Measurements from ENCODE around the gene ARL5B.

DNA sequence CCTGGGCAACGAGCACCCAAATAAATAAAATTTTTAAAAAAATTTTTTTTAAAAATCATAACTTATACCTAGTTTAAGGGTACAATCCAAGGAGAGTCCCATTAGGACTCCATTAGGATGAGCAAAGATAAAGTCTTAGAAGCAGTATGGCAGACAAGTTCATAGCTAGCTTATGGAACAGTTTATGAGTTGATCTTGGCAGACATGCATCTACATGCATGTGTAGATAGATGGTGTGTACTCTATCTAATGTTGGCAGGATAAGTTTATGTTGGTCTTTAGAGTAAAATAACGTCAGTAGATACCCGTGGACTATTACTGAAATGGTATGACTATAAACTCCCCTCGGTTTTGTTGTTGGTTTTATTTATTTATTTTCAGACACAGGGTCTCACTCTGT, 48.1 kb upstream of the ARL5B start:
- TF ChIP-seq TCF4 (CRISPR knock-in tag; IDR thresholded peaks at IDR 0.05; ENCODE audit: borderline replicate concordance) (no peak), ZNF70 (CRISPR knock-in tag; IDR thresholded peaks at IDR 0.05) (no peak), RARB (CRISPR knock-in tag; IDR thresholded peaks at IDR 0.05) (no peak)

Measured in SK-N-SH treated with all-trans-retinoic acid at 6 μM for 48 hours (cell line).